CD4-positive, CD25-positive, alpha-beta regulatory T cell (primary cell): ENCODE results near the gene IDH3B. TPM values are rescaled to one million over a fixed set of nuclear protein-coding genes. Genes with fewer than 3 reads are reported as not detected.

Source experiments
- ATAC-seq, 2 donors: fragments of 150-1000 bp; cut with Tn5 transposase; one replicate each; pipeline ENCODE4 v1.10.0; 2021; ENCODE audit warnings: low read depth in 2 of 2, moderate number of reproducible peaks in 2 of 2, moderate library complexity in 1 of 2
- DNase-seq, 3 donors: peaks; one replicate each; pipeline versions ENCODE4 v3.0.0 to v3.0.0-alpha.2; 2012 to 2022; ENCODE audit warnings: mixed read lengths in 1 of 3
- H3K27ac ChIP-seq: one replicate; pipeline ENCODE4 v1.7.0; 2013; ENCODE audit warnings: mild to moderate bottlenecking, low read length; ENCODE audit not compliant: insufficient read depth, poor library complexity, severe bottlenecking
- H3K27me3 ChIP-seq: one replicate; pipeline ENCODE4 v1.7.0; 2013; ENCODE audit warnings: low read length; ENCODE audit not compliant: control insufficient read depth, insufficient read depth
- H3K36me3 ChIP-seq: one replicate; pipeline ENCODE4 v1.7.0; 2013; ENCODE audit warnings: mild to moderate bottlenecking, low read length, moderate library complexity; ENCODE audit not compliant: control insufficient read depth, insufficient read depth
- H3K4me1 ChIP-seq: 2 replicates; pipeline ENCODE4 v1.7.0; 2013; ENCODE audit warnings: mild to moderate bottlenecking, low read length; ENCODE audit not compliant: insufficient read depth, control insufficient read depth, poor library complexity, severe bottlenecking
- H3K4me3 ChIP-seq: one replicate; pipeline ENCODE4 v1.7.0; 2013; ENCODE audit warnings: low read depth, mild to moderate bottlenecking, low read length, moderate library complexity
- H3K9me3 ChIP-seq, 2 experiments: 1 replicate in 1 of 2; 2 replicates in 1 of 2; pipeline ENCODE4 v1.7.0; 2013; ENCODE audit warnings: low read length in 2 of 2, mild to moderate bottlenecking in 1 of 2, moderate library complexity in 1 of 2; ENCODE audit not compliant: control insufficient read depth in 2 of 2
- H3K27ac Mint-ChIP-seq, 3 donors: one replicate each; pipeline ENCODE4 v1.8.0; 2020 to 2022; ENCODE audit warnings: mild to moderate bottlenecking in 3 of 3, mixed read lengths in 3 of 3, moderate library complexity in 2 of 3
- H3K27me3 Mint-ChIP-seq: one replicate; pipeline ENCODE4 v1.8.0; 2022; ENCODE audit warnings: mild to moderate bottlenecking, mixed read lengths
- H3K36me3 Mint-ChIP-seq: one replicate; pipeline ENCODE4 v1.8.0; 2020; ENCODE audit warnings: mixed read lengths
- H3K4me1 Mint-ChIP-seq, 4 donors: one replicate each; pipeline ENCODE4 v1.8.0; 2020 to 2022; ENCODE audit warnings: mixed read lengths in 4 of 4, mild to moderate bottlenecking in 1 of 4
- H3K4me3 Mint-ChIP-seq, 4 donors: one replicate each; pipeline ENCODE4 v1.8.0; 2020 to 2022; ENCODE audit warnings: mild to moderate bottlenecking in 4 of 4, mixed read lengths in 4 of 4, moderate library complexity in 3 of 4
- H3K9me3 Mint-ChIP-seq, 7 donors: one replicate each; pipeline ENCODE4 v1.8.0; 2020 to 2022; ENCODE audit warnings: mixed read lengths in 7 of 7, mild to moderate bottlenecking in 3 of 7, moderate library complexity in 2 of 7
- polyA plus RNA-seq, 4 donors: library from polyadenylated mRNA; unstranded; fragments of 300-500 nt; fragmentation: Illumina TruSeq; gene quantifications; one replicate each; pipeline ENCODE4 v1.2.3, GENCODE V29; 2021
- total RNA-seq: library from RNA; stranded (reverse); gene quantifications from one replicate; pipeline ENCODE4 v1.2.3, GENCODE V29; 2022

Gene IDH3B
- total and polyA plus RNA-seq, 5 donors from 2014 or later: 106 to 117 (median 111) TPM

- Histone ChIP-seq H3K27me3 (peaks cover 29% of the 10 kb centered on the region), H3K27ac (no peak overlapping the region), H3K36me3 (no peaks in the 10 kb centered on the region), H3K4me1 (peaks cover 22% of the 10 kb centered on the region), H3K9me3 (no peaks in the 10 kb centered on the region), H3K4me3 (no peak overlapping the region)
- H3K4me3 Mint-ChIP-seq: no peak overlapping the region
- peaks cover 0 to 27% (median 16%) of the 10 kb centered on the region in 4 donors for H3K4me1 Mint-ChIP-seq
- H3K36me3 Mint-ChIP-seq: no peaks in the 10 kb centered on the region
- H3K27ac Mint-ChIP-seq: no peak overlapping the region
- peaks cover 68% of the 10 kb centered on the region for H3K27me3 Mint-ChIP-seq
- H3K9me3 Mint-ChIP-seq: peaks cover 0 to 4% (median 0%) of the 10 kb centered on the region in 7 donors
- ATAC-seq: peak; percentile 4 to 6
- peak in 1 of 3 donors; percentile 18 for DNase-seq
Measured at GRCh38 chr20:2692886-2693285, 28.9 kb upstream of the IDH3B start.

DNA sequence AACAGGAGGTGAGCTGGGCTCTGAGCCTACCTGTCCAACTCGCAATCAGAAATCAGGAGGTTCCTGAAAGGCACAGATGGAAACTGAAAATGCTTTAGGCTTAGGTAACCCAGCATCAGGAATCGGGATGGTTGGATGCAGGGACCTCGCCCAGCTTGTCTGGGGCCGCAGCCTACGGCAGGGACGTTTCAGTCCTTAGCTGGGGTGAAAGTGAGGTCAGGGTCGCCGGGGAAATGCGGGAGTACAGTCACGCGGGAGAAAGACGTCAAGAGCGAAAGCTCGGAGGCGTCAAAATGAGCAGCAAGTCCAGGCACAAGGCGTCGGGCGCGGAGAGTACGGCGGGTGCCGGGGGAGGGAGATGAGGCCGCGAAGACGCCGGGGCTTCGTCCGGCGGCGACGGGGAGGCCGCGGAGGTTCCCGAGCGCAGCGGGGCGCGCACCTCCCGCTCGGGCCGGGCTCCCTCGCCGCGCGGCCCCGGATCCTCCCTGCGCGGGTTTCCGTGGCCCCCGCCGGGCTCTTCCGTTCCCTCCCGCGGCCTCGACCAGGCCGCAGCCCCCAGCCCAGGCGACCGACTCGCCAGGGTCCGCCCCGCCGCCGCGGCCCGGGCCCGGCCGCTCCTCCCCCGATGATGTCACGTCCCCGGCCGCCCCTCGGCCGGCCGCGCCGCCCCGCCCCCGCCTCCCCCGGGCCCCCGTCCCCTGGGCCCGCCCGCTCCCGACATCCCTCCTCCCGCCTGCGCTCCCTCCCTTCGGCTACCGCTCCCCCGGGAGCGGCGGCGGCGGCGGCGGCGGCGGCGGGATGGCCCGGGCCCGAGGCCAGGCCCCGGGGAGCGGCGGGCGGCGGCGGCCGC is 28.2 kb upstream of the IDH3B start, which contains the start of gene EBF4:
TSS of gene EBF4 (plus strand) at position 745 of the 850 bp plus-strand sequence. CDS start 866 bp downstream, outside the sequence.
- ATAC-seq: no peak
- H3K4me3 ChIP-seq: peak within 1 kb of the TSS; percentile 48

GRCh38 chr20:2691663-2692035 is 27.6 kb upstream of the IDH3B start:
- no peaks in the 10 kb centered on the region for H3K36me3 Mint-ChIP-seq
- H3K4me1 Mint-ChIP-seq: peaks cover 0 to 30% (median 20%) of the 10 kb centered on the region in 4 donors
- no peaks in the 10 kb centered on the region for H3K36me3 ChIP-seq
- H3K9me3 ChIP-seq: no peaks in the 10 kb centered on the region
- DNase-seq (no peak), ATAC-seq (no peak)
- peaks cover 0 to 4% (median 0%) of the 10 kb centered on the region in 7 donors for H3K9me3 Mint-ChIP-seq
- peaks cover 68% of the 10 kb centered on the region for H3K27me3 Mint-ChIP-seq
- H3K4me3 Mint-ChIP-seq: peak overlapping the region; percentile 91 to 95 (median 93)
- peak overlapping the region; percentile 48 for H3K4me3 ChIP-seq
- peaks cover 25% of the 10 kb centered on the region for H3K4me1 ChIP-seq
- H3K27ac Mint-ChIP-seq: peak overlapping the region in 2 of 3 donors; percentile 68 to 85
- H3K27ac ChIP-seq: no peak overlapping the region
- H3K27me3 ChIP-seq: peaks cover 29% of the 10 kb centered on the region

More for the DNA sequence above, 28.2 kb upstream of the IDH3B start, which contains the start of gene EBF4:
- peak; percentile 19 to 28 (median 22) for DNase-seq
- peak within 1 kb of the TSS; percentile 91 to 95 (median 93) for H3K4me3 Mint-ChIP-seq
- H3K4me1 Mint-ChIP-seq: peaks cover 0 to 30% (median 20%) of the 10 kb centered on the region in 4 donors
- peak within 1 kb of the TSS in 2 of 3 donors; percentile 68 to 85 for H3K27ac Mint-ChIP-seq
- H3K36me3 ChIP-seq: no peaks in the 10 kb centered on the region
- H3K9me3 Mint-ChIP-seq: peaks cover 0 to 4% (median 0%) of the 10 kb centered on the region in 7 donors
- H3K4me1 ChIP-seq: peaks cover 25% of the 10 kb centered on the region
- H3K27ac ChIP-seq: no peak within 1 kb of the TSS
- H3K36me3 Mint-ChIP-seq: no peaks in the 10 kb centered on the region
- H3K27me3 Mint-ChIP-seq: peaks cover 66% of the 10 kb centered on the region
- H3K9me3 ChIP-seq: no peaks in the 10 kb centered on the region
- H3K27me3 ChIP-seq: peaks cover 29% of the 10 kb centered on the region

GRCh38 chr20:2691127-2691526 is 27.1 kb upstream of the IDH3B start:
- peak overlapping the region; percentile 91 to 95 (median 93) for H3K4me3 Mint-ChIP-seq
- H3K27me3 Mint-ChIP-seq: peaks cover 65% of the 10 kb centered on the region
- peaks cover 0 to 30% (median 20%) of the 10 kb centered on the region in 4 donors for H3K4me1 Mint-ChIP-seq
- peaks cover 29% of the 10 kb centered on the region for H3K27me3 ChIP-seq
- H3K27ac ChIP-seq: no peak overlapping the region
- DNase-seq: no peak
- no peaks in the 10 kb centered on the region for H3K9me3 ChIP-seq
- peaks cover 25% of the 10 kb centered on the region for H3K4me1 ChIP-seq
- peak overlapping the region in 2 of 3 donors; percentile 7 to 68 for H3K27ac Mint-ChIP-seq
- H3K4me3 ChIP-seq: no peak overlapping the region
- peaks cover 0 to 4% (median 0%) of the 10 kb centered on the region in 7 donors for H3K9me3 Mint-ChIP-seq
- H3K36me3 ChIP-seq: no peaks in the 10 kb centered on the region
- no peak for ATAC-seq
- H3K36me3 Mint-ChIP-seq: no peaks in the 10 kb centered on the region

GRCh38 chr20:2690718-2691117 is 26.7 kb upstream of the IDH3B start:
- H3K27me3 Mint-ChIP-seq: peaks cover 64% of the 10 kb centered on the region
- Histone ChIP-seq H3K4me3 (no peak overlapping the region), H3K27ac (no peak overlapping the region), H3K36me3 (no peaks in the 10 kb centered on the region), H3K9me3 (no peaks in the 10 kb centered on the region), H3K27me3 (peaks cover 26% of the 10 kb centered on the region), H3K4me1 (peaks cover 25% of the 10 kb centered on the region)
- no peak for DNase-seq
- peaks cover 0 to 30% (median 20%) of the 10 kb centered on the region in 4 donors for H3K4me1 Mint-ChIP-seq
- ATAC-seq: no peak
- peak overlapping the region in 1 of 3 donors; percentile 7 for H3K27ac Mint-ChIP-seq
- peaks cover 0 to 4% (median 0%) of the 10 kb centered on the region in 7 donors for H3K9me3 Mint-ChIP-seq
- H3K4me3 Mint-ChIP-seq: peak overlapping the region; percentile 91 to 95 (median 93)
- H3K36me3 Mint-ChIP-seq: no peaks in the 10 kb centered on the region

DNA sequence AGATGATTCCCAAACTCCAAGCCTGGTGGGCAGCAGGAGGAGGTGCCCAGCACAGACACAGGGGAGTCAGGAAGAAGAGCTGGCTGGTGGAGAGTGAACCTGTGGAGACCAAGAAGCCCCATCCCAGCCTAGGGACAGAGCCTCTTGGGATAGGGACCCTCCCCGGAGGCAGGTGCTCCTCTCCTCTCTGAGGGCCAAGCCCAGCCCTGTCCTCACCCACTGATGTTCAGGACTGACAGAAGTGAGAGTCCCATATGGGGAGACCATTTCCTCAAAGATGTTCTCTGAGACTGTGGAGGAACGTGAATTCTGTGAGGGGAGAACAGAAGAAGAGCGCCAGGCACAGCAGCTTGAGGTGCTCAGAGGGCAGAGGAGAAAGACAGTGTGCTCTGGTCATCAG is 26.2 kb upstream of the IDH3B start:
- peaks cover 64% of the 10 kb centered on the region for H3K27me3 Mint-ChIP-seq
- H3K27me3 ChIP-seq: peaks cover 21% of the 10 kb centered on the region
- peak overlapping the region in 2 of 4 donors; percentile 91 to 95 for H3K4me3 Mint-ChIP-seq
- H3K36me3 Mint-ChIP-seq: no peaks in the 10 kb centered on the region
- DNase-seq: no peak
- peaks cover 0 to 3% (median 0%) of the 10 kb centered on the region in 7 donors for H3K9me3 Mint-ChIP-seq
- H3K36me3 ChIP-seq: no peaks in the 10 kb centered on the region
- no peaks in the 10 kb centered on the region for H3K9me3 ChIP-seq
- no peak for ATAC-seq
- no peak overlapping the region for H3K27ac ChIP-seq
- peaks cover 0 to 30% (median 20%) of the 10 kb centered on the region in 4 donors for H3K4me1 Mint-ChIP-seq
- H3K4me3 ChIP-seq: no peak overlapping the region
- peaks cover 25% of the 10 kb centered on the region for H3K4me1 ChIP-seq
- H3K27ac Mint-ChIP-seq: no peak overlapping the region

- Mint-ChIP-seq H3K27ac (peak overlapping the region in 1 of 3 donors; percentile 41), H3K9me3 (no peaks in the 10 kb centered on the region), H3K27me3 (peaks cover 57% of the 10 kb centered on the region), H3K4me1 (peaks cover 0 to 30% (median 20%) of the 10 kb centered on the region in 4 donors), H3K36me3 (no peaks in the 10 kb centered on the region), H3K4me3 (peak overlapping the region in 3 of 4 donors; percentile 29 to 42 (median 32))
- H3K27me3 ChIP-seq: peaks cover 12% of the 10 kb centered on the region
- ATAC-seq: peak; percentile 87 to 90
- H3K36me3 ChIP-seq: no peaks in the 10 kb centered on the region
- H3K9me3 ChIP-seq: no peaks in the 10 kb centered on the region
- H3K4me3 ChIP-seq: no peak overlapping the region
- peaks cover 15% of the 10 kb centered on the region for H3K4me1 ChIP-seq
- H3K27ac ChIP-seq: no peak overlapping the region
- DNase-seq: peak; percentile 51 to 86 (median 81)
Measured at GRCh38 chr20:2688041-2688591, 24.1 kb upstream of the IDH3B start.
